Right lobe of liver (tissue), 4 donors: Measurements from ENCODE around the gene BAZ1B.

Source experiments
- CTCF ChIP-seq, 4 donors: fragments of 200-600 bp in 3 of 4; fragments of 450-650 bp in 1 of 4; IDR thresholded peaks; one replicate each; pipeline versions ENCODE4 v1.5.1 to v1.8.0; 2016 to 2022; ENCODE audit warnings: antibody characterized with exemption in 4 of 4, mild to moderate bottlenecking in 2 of 4
- POLR2A ChIP-seq: fragments of 450-650 bp; IDR thresholded peaks from one replicate; pipeline ENCODE4 v1.6.1; 2017; ENCODE audit warnings: antibody characterized with exemption, mild to moderate bottlenecking
- donor health status: DM: no; HTN: no; CAD: no.
- donor health status: DM: no; HTN: no; CAD: no.
- donor health status: DM: no; HTN: yes; CAD: no.

- TF ChIP-seq CTCF (IDR thresholded peaks at IDR 0.05) (no peak), POLR2A (no peak)
Measured at GRCh38 chr7:73482746-73483145, 39.3 kb downstream of the BAZ1B start.
